Suprapubic skin (tissue), 4 donors: ENCODE results near the gene COPS9.

Experiments
- CTCF ChIP-seq, 2 donors: fragments of 200-600 bp in 1 of 2; fragments of 450-650 bp in 1 of 2; sonication (generic) in 1 of 2; IDR thresholded peaks; one replicate each; pipeline ENCODE4 v1.5.1; 2016 to 2019; ENCODE audit warnings: antibody characterized with exemption in 2 of 2, mild to moderate bottlenecking in 1 of 2, moderate library complexity in 1 of 2
- EP300 ChIP-seq: sonication (generic); formaldehyde crosslinking; IDR thresholded peaks from one replicate; pipeline ENCODE4 v1.6.1; 2017; ENCODE audit warnings: antibody characterized with exemption
- POLR2A ChIP-seq, 2 donors: fragments of 450-650 bp; IDR thresholded peaks; one replicate each; pipeline ENCODE4 v1.6.1; 2017; ENCODE audit warnings: antibody characterized with exemption in 2 of 2, mild to moderate bottlenecking in 2 of 2, moderate library complexity in 2 of 2
- POLR2AphosphoS5 ChIP-seq, 3 donors: sonication (generic); formaldehyde crosslinking; IDR thresholded peaks; one replicate each; pipeline ENCODE4 v1.6.1; 2017; ENCODE audit warnings: antibody characterized with exemption in 3 of 3

- TF ChIP-seq CTCF (IDR thresholded peaks at IDR 0.05), result no peak
- no peak for TF ChIP-seq POLR2A (IDR thresholded peaks at IDR 0.05)
- no peak for TF ChIP-seq EP300
- no peak for TF ChIP-seq POLR2AphosphoS5 (IDR thresholded peaks at IDR 0.05)
Measured at GRCh38 chr2:240178564-240178963, 42.5 kb upstream of the COPS9 start.
